Measurements from ENCODE around the gene EXOC3L1. TPM values are rescaled to one million over a fixed set of nuclear protein-coding genes. Genes with fewer than 3 reads are reported as not detected.

EXOC3L1 gene
- polyA plus RNA-seq, 4 donors = 1.6 to 7.9 (median 6.0) TPM

DNA sequence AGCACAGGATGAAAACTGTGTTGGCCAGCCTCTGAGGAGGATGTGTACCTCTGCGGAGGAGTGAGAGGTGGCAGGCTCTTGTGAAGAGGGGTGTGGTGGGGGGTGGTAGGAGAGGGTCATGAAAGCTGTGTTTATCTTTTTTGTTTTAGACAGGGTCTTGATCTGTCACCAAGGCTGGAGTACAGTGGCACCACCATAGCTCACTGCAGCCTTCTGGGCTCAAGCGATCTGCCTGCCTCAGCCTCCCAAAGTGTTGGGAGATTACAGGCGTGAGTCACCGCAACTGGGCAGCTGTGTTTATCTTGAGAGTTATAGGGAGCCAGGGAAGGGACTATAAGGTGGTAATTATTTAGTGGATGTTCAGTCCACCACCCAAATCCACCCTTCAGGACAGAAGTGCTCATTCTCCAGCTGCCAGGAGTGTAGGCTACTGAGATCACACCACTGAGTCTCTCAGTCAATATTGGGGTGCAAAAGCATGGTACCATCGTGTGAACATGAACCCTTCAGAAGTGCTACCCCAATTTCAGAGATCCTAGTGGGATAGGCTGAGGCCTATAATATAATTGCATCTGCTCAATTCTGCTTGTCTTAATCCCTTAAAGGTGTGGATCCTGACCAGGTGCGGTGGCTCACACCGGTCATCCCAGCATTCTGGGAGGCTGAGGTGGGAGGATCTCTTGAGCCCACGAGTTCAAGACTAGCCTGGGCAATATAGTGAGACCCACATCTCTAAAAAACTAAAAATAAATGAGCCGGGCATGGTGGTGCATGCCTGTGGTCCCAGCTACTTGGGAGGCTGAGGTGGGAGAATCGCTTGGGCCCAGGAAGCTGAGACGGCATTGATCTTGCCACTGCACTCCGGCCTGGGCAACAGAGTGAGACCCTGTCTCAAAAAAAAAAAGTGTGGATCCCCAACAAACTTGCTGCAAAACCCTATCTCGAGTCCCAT lies 788 bp upstream of the EXOC3L1 start:
- Histone ChIP-seq H3K9me3 (ENCODE audit: control insufficient read depth in 2 of 2, insufficient read depth in 1 of 2, low read depth in 1 of 2, low read length in 1 of 2) (no peaks in the 10 kb centered on the region), H3K27ac (ENCODE audit: low read depth in 1 of 3, low read length in 2 of 3) (no peak overlapping the region), H3K4me3 (ENCODE audit: low read depth in 1 of 3, low read length in 3 of 3) (no peak overlapping the region), H3K4me1 (ENCODE audit: control insufficient read depth in 3 of 3, insufficient read depth in 2 of 3, low read depth in 1 of 3, low read length in 2 of 3) (peaks cover 3 to 22% (median 11%) of the 10 kb centered on the region in 3 donors), H3K36me3 (ENCODE audit: control insufficient read depth in 3 of 3, insufficient read depth in 2 of 3, low read depth in 1 of 3, low read length in 3 of 3) (peaks cover 2 to 31% (median 5%) of the 10 kb centered on the region in 3 donors), H3K27me3 (ENCODE audit: control insufficient read depth in 3 of 3, insufficient read depth in 3 of 3, low read length in 3 of 3) (no peaks in the 10 kb centered on the region)
- WGBS, 3 donors = 74 to 76% (median 76%) methylated on average over 13 of the region's 13 CpGs
- FAIRE-seq (no peak), DNase-seq (no peak)

DNA sequence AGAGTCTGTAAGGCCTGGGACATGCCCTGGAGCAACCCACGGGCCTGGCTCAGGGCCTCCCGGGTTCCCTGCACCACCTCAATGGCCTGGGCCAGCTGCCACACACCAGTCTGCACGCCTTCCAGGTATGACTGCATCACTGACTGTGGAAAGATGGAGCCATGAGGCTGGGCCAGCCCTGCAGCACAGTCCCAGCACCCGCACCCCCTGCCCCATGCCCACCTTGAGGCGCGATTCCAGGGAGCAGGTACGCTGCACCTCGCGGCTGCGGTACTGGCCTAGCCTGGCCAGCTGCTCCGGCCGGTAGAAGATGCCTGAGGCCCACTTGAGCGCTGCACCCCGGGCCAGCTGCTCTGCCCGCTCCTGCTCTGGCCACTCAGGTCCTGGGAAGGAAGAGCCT lies 1.1 kb downstream of the EXOC3L1 start:
- Histone ChIP-seq H3K27me3 (ENCODE audit: control insufficient read depth in 3 of 3, insufficient read depth in 3 of 3, low read length in 3 of 3) (peaks cover 0 to 6% (median 0%) of the 10 kb centered on the region in 3 donors), H3K9me3 (ENCODE audit: control insufficient read depth in 2 of 2, insufficient read depth in 1 of 2, low read depth in 1 of 2, low read length in 1 of 2) (no peaks in the 10 kb centered on the region), H3K4me3 (ENCODE audit: low read depth in 1 of 3, low read length in 3 of 3) (no peak overlapping the region), H3K4me1 (ENCODE audit: control insufficient read depth in 3 of 3, insufficient read depth in 2 of 3, low read depth in 1 of 3, low read length in 2 of 3) (peaks cover 6 to 34% (median 13%) of the 10 kb centered on the region in 3 donors), H3K27ac (ENCODE audit: low read depth in 1 of 3, low read length in 2 of 3) (no peak overlapping the region), H3K36me3 (ENCODE audit: control insufficient read depth in 3 of 3, insufficient read depth in 2 of 3, low read depth in 1 of 3, low read length in 3 of 3) (peaks cover 0 to 11% (median 0%) of the 10 kb centered on the region in 3 donors)
- FAIRE-seq = no peak
- 89 to 95% (median 90%) methylated on average over 14 to 15 of the region's 15 CpGs for WGBS, 3 donors
- no peak for DNase-seq

DNA sequence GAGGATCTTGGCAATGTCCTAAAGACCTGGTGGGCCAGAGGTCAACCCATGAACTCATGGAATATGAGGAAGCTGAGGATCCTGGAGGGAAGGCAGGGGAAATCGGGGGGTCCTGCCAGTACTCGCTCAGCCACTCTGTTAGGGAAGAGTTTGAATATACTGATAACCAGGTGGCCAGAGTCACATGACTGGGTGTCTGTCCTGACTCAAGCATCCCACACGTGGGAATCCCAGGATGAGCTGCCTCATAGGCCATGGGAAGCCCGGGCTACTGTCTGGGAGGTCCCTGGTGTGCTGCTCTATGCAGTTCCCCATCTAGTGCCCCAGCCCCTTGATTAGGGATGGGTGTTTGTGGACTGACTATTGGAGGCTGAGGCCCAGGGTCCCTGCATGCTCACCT lies 1.6 kb downstream of the EXOC3L1 start:
- Histone ChIP-seq H3K36me3 (ENCODE audit: control insufficient read depth in 3 of 3, insufficient read depth in 2 of 3, low read depth in 1 of 3, low read length in 3 of 3) (peaks cover 0 to 7% (median 0%) of the 10 kb centered on the region in 3 donors), H3K27ac (ENCODE audit: low read depth in 1 of 3, low read length in 2 of 3) (no peak overlapping the region), H3K27me3 (ENCODE audit: control insufficient read depth in 3 of 3, insufficient read depth in 3 of 3, low read length in 3 of 3) (peaks cover 0 to 6% (median 0%) of the 10 kb centered on the region in 3 donors), H3K4me1 (ENCODE audit: control insufficient read depth in 3 of 3, insufficient read depth in 2 of 3, low read depth in 1 of 3, low read length in 2 of 3) (peaks cover 6 to 30% (median 8%) of the 10 kb centered on the region in 3 donors), H3K4me3 (ENCODE audit: low read depth in 1 of 3, low read length in 3 of 3) (no peak overlapping the region), H3K9me3 (ENCODE audit: control insufficient read depth in 2 of 2, insufficient read depth in 1 of 2, low read depth in 1 of 2, low read length in 1 of 2) (no peaks in the 10 kb centered on the region)
- DNase-seq (no peak), FAIRE-seq (no peak)
- WGBS, 3 donors = 74 to 88% (median 77%) methylated on average over 4 of the region's 4 CpGs

DNA sequence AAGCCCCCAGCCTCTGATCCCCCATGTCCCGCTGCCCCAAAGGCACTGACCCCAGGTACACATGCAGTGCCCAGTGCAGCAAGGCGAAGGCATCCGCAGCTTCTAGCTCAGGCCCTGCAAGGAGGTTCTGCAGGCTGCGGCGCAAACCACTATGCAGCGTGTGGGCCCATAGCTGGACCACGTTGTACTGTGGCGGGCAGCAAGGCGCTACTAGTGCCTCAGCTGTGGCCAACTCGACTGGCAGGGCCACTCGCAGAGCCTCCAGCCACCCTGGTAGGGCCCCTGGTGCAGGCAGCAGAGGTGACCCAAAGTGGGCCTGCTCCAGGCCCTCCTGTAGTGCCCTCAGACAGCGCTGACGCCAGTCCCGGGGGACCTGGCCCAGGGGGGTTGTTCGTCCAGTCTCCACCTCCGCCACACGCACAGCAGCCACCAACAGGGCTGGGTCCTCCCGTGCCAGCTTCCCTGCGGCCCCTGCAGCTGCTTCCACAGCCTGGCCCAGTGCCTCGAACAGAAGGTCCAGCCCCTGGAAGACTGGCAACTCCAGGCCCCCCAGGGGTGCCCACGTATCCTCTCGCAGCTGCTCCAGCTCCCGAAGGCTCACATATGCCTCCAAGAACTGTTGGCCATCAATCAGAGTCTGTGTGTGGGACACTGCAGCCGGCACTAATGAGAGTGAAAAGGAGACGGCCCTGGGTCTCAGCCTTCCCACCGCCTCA lies 2.6 kb downstream of the EXOC3L1 start:
- 86 to 94% (median 90%) methylated on average over 24 to 26 of the region's 26 CpGs for WGBS, 3 donors
- H3K9me3 ChIP-seq (ENCODE audit: control insufficient read depth in 2 of 2, insufficient read depth in 1 of 2, low read depth in 1 of 2, low read length in 1 of 2) = no peaks in the 10 kb centered on the region
- peaks cover 3 to 28% (median 3%) of the 10 kb centered on the region in 3 donors for H3K4me1 ChIP-seq (ENCODE audit: control insufficient read depth in 3 of 3, insufficient read depth in 2 of 3, low read depth in 1 of 3, low read length in 2 of 3)
- no peaks in the 10 kb centered on the region for H3K36me3 ChIP-seq (ENCODE audit: control insufficient read depth in 3 of 3, insufficient read depth in 2 of 3, low read depth in 1 of 3, low read length in 3 of 3)
- peaks cover 0 to 6% (median 0%) of the 10 kb centered on the region in 3 donors for H3K27me3 ChIP-seq (ENCODE audit: control insufficient read depth in 3 of 3, insufficient read depth in 3 of 3, low read length in 3 of 3)
- H3K27ac ChIP-seq (ENCODE audit: low read depth in 1 of 3, low read length in 2 of 3) = no peak overlapping the region
- no peak for FAIRE-seq
- H3K4me3 ChIP-seq (ENCODE audit: low read depth in 1 of 3, low read length in 3 of 3) = no peak overlapping the region
- no peak for DNase-seq

DNA sequence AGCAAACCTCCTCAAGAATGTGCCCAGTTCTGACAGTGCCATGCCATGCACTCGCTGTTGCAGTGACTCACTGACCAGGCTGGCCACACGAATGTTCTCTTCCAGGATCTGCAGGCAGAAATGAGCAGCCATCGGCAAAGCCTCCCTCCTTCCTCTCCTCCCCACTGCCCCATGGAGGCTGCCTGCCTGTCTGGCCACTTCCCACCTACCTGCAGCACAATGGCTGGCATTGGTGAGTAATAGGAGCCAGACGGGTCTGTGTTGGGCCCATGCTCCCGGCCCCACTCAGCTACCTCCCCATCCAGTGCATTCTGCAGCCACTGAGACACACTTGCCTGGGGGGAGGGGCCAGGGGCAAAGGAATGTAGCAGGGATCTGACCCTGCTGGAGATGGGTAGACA lies 3.4 kb downstream of the EXOC3L1 start:
- no peak for DNase-seq
- Histone ChIP-seq H3K27ac (ENCODE audit: low read depth in 1 of 3, low read length in 2 of 3) (no peak overlapping the region), H3K4me1 (ENCODE audit: control insufficient read depth in 3 of 3, insufficient read depth in 2 of 3, low read depth in 1 of 3, low read length in 2 of 3) (peaks cover 3 to 25% (median 3%) of the 10 kb centered on the region in 3 donors), H3K27me3 (ENCODE audit: control insufficient read depth in 3 of 3, insufficient read depth in 3 of 3, low read length in 3 of 3) (peaks cover 0 to 6% (median 0%) of the 10 kb centered on the region in 3 donors), H3K4me3 (ENCODE audit: low read depth in 1 of 3, low read length in 3 of 3) (no peak overlapping the region), H3K9me3 (ENCODE audit: control insufficient read depth in 2 of 2, insufficient read depth in 1 of 2, low read depth in 1 of 2, low read length in 1 of 2) (no peaks in the 10 kb centered on the region), H3K36me3 (ENCODE audit: control insufficient read depth in 3 of 3, insufficient read depth in 2 of 3, low read depth in 1 of 3, low read length in 3 of 3) (no peaks in the 10 kb centered on the region)
- FAIRE-seq = no peak
- WGBS, 3 donors = 63 to 81% (median 75%) methylated on average over 5 of the region's 5 CpGs

DNA sequence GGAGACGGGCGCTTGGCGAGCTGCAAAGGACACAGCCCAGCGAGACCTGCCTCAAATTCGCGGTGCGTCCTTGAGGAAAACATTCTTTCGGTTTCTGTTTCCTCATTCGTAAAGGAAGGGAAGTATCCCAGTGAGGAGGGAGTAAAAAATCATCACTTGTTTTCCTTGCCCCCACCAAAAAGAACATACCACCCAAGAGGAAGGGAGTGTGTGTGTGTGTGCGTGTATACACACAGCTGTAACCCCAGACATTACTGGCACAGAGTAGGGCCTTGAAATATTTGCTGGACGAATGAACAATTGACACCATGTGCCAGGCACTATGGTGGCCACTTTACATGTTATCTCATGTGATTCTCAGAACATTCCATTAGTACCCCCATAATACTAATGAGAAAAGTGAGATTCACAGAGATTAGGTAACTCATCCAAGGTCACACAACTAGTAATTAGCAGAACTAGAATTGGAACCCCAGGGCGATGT lies 4.2 kb downstream of the EXOC3L1 start:
- FAIRE-seq = no peak
- WGBS, 3 donors = 3 to 9% (median 6%) methylated on average over 12 of the region's 12 CpGs
- Histone ChIP-seq H3K27ac (ENCODE audit: low read depth in 1 of 3, low read length in 2 of 3) (no peak overlapping the region), H3K4me1 (ENCODE audit: control insufficient read depth in 3 of 3, insufficient read depth in 2 of 3, low read depth in 1 of 3, low read length in 2 of 3) (peaks cover 3 to 23% (median 3%) of the 10 kb centered on the region in 3 donors), H3K27me3 (ENCODE audit: control insufficient read depth in 3 of 3, insufficient read depth in 3 of 3, low read length in 3 of 3) (peaks cover 0 to 6% (median 0%) of the 10 kb centered on the region in 3 donors), H3K36me3 (ENCODE audit: control insufficient read depth in 3 of 3, insufficient read depth in 2 of 3, low read depth in 1 of 3, low read length in 3 of 3) (peaks cover 0 to 5% (median 0%) of the 10 kb centered on the region in 3 donors), H3K4me3 (ENCODE audit: low read depth in 1 of 3, low read length in 3 of 3) (peak overlapping the region in 2 of 3 donors; percentile 0 to 58), H3K9me3 (ENCODE audit: control insufficient read depth in 2 of 2, insufficient read depth in 1 of 2, low read depth in 1 of 2, low read length in 1 of 2) (no peaks in the 10 kb centered on the region)
- DNase-seq = no peak

DNA sequence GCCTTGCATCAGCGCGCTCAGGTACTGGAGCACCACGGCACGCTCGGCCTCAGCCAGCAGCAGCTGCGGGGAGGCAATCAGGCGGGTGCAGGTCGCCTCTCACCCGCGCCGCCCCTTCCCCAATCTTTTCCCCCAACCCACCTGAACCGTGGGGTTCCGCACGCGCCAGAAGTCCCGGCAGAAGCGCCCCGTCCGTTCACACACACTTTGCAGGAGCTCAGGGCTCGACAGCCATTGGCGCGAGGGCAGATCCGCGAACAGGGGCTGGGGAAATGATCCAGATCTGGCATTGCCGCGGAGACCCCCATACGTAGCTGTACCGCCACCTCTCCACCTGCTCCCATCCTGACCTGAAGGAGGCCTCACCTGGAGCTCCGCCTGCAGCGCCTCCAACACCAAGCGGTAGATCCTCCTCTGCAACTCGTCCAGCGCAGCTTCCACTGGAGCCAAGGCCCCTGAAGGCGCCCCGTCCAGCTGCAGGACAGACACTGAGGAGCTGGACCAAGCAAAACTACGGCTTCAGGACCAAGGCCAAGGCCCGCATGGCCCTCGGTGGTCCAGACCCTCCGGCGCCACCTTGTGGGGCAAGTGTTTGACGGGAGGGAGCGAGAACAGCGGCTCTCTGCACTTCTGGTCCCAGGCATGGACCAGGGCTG lies 4.8 kb downstream of the EXOC3L1 start:
- no peak for FAIRE-seq
- H3K27me3 ChIP-seq (ENCODE audit: control insufficient read depth in 3 of 3, insufficient read depth in 3 of 3, low read length in 3 of 3) = peaks cover 0 to 6% (median 0%) of the 10 kb centered on the region in 3 donors
- no peak overlapping the region for H3K27ac ChIP-seq (ENCODE audit: low read depth in 1 of 3, low read length in 2 of 3)
- peak; percentile 84 to 93 for DNase-seq
- peaks cover 3 to 23% (median 3%) of the 10 kb centered on the region in 3 donors for H3K4me1 ChIP-seq (ENCODE audit: control insufficient read depth in 3 of 3, insufficient read depth in 2 of 3, low read depth in 1 of 3, low read length in 2 of 3)
- WGBS, 3 donors = 12 to 14% (median 13%) methylated on average over 36 to 43 of the region's 43 CpGs
- peak overlapping the region in 2 of 3 donors; percentile 0 to 58 for H3K4me3 ChIP-seq (ENCODE audit: low read depth in 1 of 3, low read length in 3 of 3)
- no peaks in the 10 kb centered on the region for H3K9me3 ChIP-seq (ENCODE audit: control insufficient read depth in 2 of 2, insufficient read depth in 1 of 2, low read depth in 1 of 2, low read length in 1 of 2)
- peaks cover 0 to 5% (median 0%) of the 10 kb centered on the region in 3 donors for H3K36me3 ChIP-seq (ENCODE audit: control insufficient read depth in 3 of 3, insufficient read depth in 2 of 3, low read depth in 1 of 3, low read length in 3 of 3)
